ENCODE measurements around the gene ITSN1. TPM values are rescaled to one million over a fixed set of nuclear protein-coding genes. Genes with fewer than 3 reads are reported as not detected.

Gene ITSN1
- total RNA-seq, 1 donor from 2014 or later: 77.5 TPM

GRCh38 chr21:33655588-33656221 lies 13.4 kb downstream of the ITSN1 start:
- H3K4me1 Mint-ChIP-seq: peaks cover 38% of the 10 kb centered on the region
- no peak for TF ChIP-seq CTCF (IDR thresholded peaks at IDR 0.05; ENCODE audit: unreplicated experiment)
- H3K4me3 Mint-ChIP-seq: no peak overlapping the region
- no peak for DNase-seq (ENCODE audit: low spot score in 2 of 2, unreplicated experiment in 2 of 2)
- peak overlapping the region; percentile 96 for H3K27ac Mint-ChIP-seq
- H3K36me3 Mint-ChIP-seq: peaks cover 19% of the 10 kb centered on the region
- peaks cover 4% of the 10 kb centered on the region for H3K9me3 Mint-ChIP-seq
- no peaks in the 10 kb centered on the region for H3K27me3 Mint-ChIP-seq (ENCODE audit: low read depth)

- no peak for DNase-seq (ENCODE audit: low spot score in 2 of 2, unreplicated experiment in 2 of 2)
- peaks cover 17% of the 10 kb centered on the region for H3K9me3 Mint-ChIP-seq
These were observed 15.0 kb downstream of the ITSN1 start for GRCh38 chr21:33657124-33657820.

GRCh38 chr21:33658919-33659567 lies 16.7 kb downstream of the ITSN1 start:
- Mint-ChIP-seq H3K27ac (no peak overlapping the region), H3K9me3 (peaks cover 17% of the 10 kb centered on the region), H3K4me1 (peaks cover 26% of the 10 kb centered on the region), H3K4me3 (no peak overlapping the region), H3K36me3 (peaks cover 27% of the 10 kb centered on the region), H3K27me3 (ENCODE audit: low read depth) (no peaks in the 10 kb centered on the region)
- no peak for TF ChIP-seq CTCF (IDR thresholded peaks at IDR 0.05; ENCODE audit: unreplicated experiment)
- DNase-seq (ENCODE audit: low spot score in 2 of 2, unreplicated experiment in 2 of 2): no peak

More at GRCh38 chr21:33657124-33657820, 15.0 kb downstream of the ITSN1 start:
- Mint-ChIP-seq H3K36me3 (peaks cover 29% of the 10 kb centered on the region), H3K27ac (peak overlapping the region; percentile 82), H3K4me1 (peaks cover 29% of the 10 kb centered on the region), H3K4me3 (no peak overlapping the region), H3K27me3 (ENCODE audit: low read depth) (no peaks in the 10 kb centered on the region)
- TF ChIP-seq CTCF (IDR thresholded peaks at IDR 0.05; ENCODE audit: unreplicated experiment): no peak

GRCh38 chr21:33659568-33659949 lies 17.3 kb downstream of the ITSN1 start:
- Mint-ChIP-seq H3K27ac (no peak overlapping the region), H3K36me3 (peaks cover 24% of the 10 kb centered on the region), H3K9me3 (peaks cover 17% of the 10 kb centered on the region), H3K4me1 (peaks cover 24% of the 10 kb centered on the region), H3K4me3 (no peak overlapping the region), H3K27me3 (ENCODE audit: low read depth) (no peaks in the 10 kb centered on the region)
- DNase-seq (ENCODE audit: low spot score in 2 of 2, unreplicated experiment in 2 of 2): no peak
- no peak for TF ChIP-seq CTCF (IDR thresholded peaks at IDR 0.05; ENCODE audit: unreplicated experiment)

- Mint-ChIP-seq H3K36me3 (peaks cover 23% of the 10 kb centered on the region), H3K27ac (no peak overlapping the region), H3K4me3 (no peak overlapping the region), H3K27me3 (ENCODE audit: low read depth) (no peaks in the 10 kb centered on the region), H3K4me1 (peaks cover 17% of the 10 kb centered on the region), H3K9me3 (peaks cover 17% of the 10 kb centered on the region)
- no peak for DNase-seq (ENCODE audit: low spot score in 2 of 2, unreplicated experiment in 2 of 2)
- TF ChIP-seq CTCF (IDR thresholded peaks at IDR 0.05; ENCODE audit: unreplicated experiment): no peak
These were observed 18.1 kb downstream of the ITSN1 start for GRCh38 chr21:33660406-33660805.
